DND-41 (cell line): ENCODE results near the gene PEX5L.
"Not testable (repeated sequence)": the region's sequence is repeated elsewhere in the genome, so short reads cannot be mapped to it uniquely, and the experiment has no call there.

Experiments
- ATAC-seq: fragments of 200-7000 bp; cut with Tn5 transposase; 3 replicates; pipeline ENCODE4 v1.9.1; 2021; ENCODE audit warnings: low read depth; ENCODE audit not compliant: insufficient read depth
- DNase-seq: peaks from one replicate; pipeline ENCODE4 v3.0.0-alpha.2; 2020
- H2AFZ ChIP-seq: 2 replicates; pipeline ENCODE4 v1.6.0; 2012; ENCODE audit warnings: low read depth, low read length
- H3K27ac ChIP-seq: 2 replicates; pipeline ENCODE4 v1.5.1; 2012; ENCODE audit warnings: low read length, inconsistent platforms
- H3K27me3 ChIP-seq: fragments of 200-600 bp; sonication (generic); 2 replicates; pipeline ENCODE4 v1.6.0; 2012; ENCODE audit warnings: low read length, mild to moderate bottlenecking, inconsistent platforms; ENCODE audit not compliant: insufficient read depth, poor library complexity
- H3K36me3 ChIP-seq: 2 replicates; pipeline ENCODE4 v1.5.1; 2012; ENCODE audit warnings: low read length, inconsistent platforms; ENCODE audit not compliant: insufficient read depth
- H3K4me1 ChIP-seq: 2 replicates; pipeline ENCODE4 v1.5.1; 2012; ENCODE audit warnings: mild to moderate bottlenecking, low read length; ENCODE audit not compliant: insufficient read depth
- H3K4me2 ChIP-seq: 2 replicates; pipeline ENCODE4 v1.6.0; 2012; ENCODE audit warnings: mild to moderate bottlenecking, moderate library complexity, low read length, inconsistent platforms; ENCODE audit not compliant: insufficient read depth
- H3K4me3 ChIP-seq, 2 experiments: fragments of 200-600 bp in 1 of 2; shearing (Covaris generic) in 1 of 2; 2 replicates each; pipeline ENCODE4 v1.5.1; 2012 to 2016; ENCODE audit warnings: inconsistent platforms in 2 of 2, low read length in 2 of 2, mild to moderate bottlenecking in 2 of 2, low read depth in 1 of 2, moderate library complexity in 1 of 2
- H3K79me2 ChIP-seq: 2 replicates; pipeline ENCODE4 v1.6.0; 2012; ENCODE audit warnings: low read length, inconsistent platforms; ENCODE audit not compliant: insufficient read depth
- H3K9ac ChIP-seq: 2 replicates; pipeline ENCODE4 v1.6.0; 2012; ENCODE audit warnings: low read depth, mild to moderate bottlenecking, inconsistent platforms, low read length, moderate library complexity
- H3K9me3 ChIP-seq: 2 replicates; pipeline ENCODE4 v1.5.1; 2012; ENCODE audit warnings: low read length, moderate library complexity, mild to moderate bottlenecking, inconsistent platforms; ENCODE audit not compliant: insufficient read depth, severe bottlenecking
- H4K20me1 ChIP-seq: 2 replicates; pipeline ENCODE4 v1.6.0; 2012; ENCODE audit warnings: low read length; ENCODE audit not compliant: insufficient read depth
- CTCF ChIP-seq: IDR thresholded peaks from 2 replicates; pipeline ENCODE4 v1.5.1; 2012; ENCODE audit warnings: borderline replicate concordance, low read length, moderate library complexity, mild to moderate bottlenecking; ENCODE audit not compliant: poor library complexity, severe bottlenecking; ENCODE audit errors: extremely low read depth
- EZH2 ChIP-seq: IDR thresholded peaks from 3 replicates; pipeline ENCODE4 v1.6.1; 2012; ENCODE audit warnings: borderline replicate concordance, low read depth, mild to moderate bottlenecking, moderate library complexity, low read length, inconsistent platforms; ENCODE audit not compliant: severe bottlenecking

The PEX5L gene

GRCh38 chr3:180011927-180012326, 24.8 kb downstream of the PEX5L start:
- H3K27me3 ChIP-seq: no peaks in the 10 kb centered on the region
- ATAC-seq (no peak), DNase-seq (no peak)
- no peak overlapping the region for H3K4me3 ChIP-seq
- no peak for TF ChIP-seq EZH2
- no peak for TF ChIP-seq CTCF
- H2AFZ ChIP-seq: no peak overlapping the region
- H3K27ac ChIP-seq: no peak overlapping the region
- H3K79me2 ChIP-seq: peaks cover 76% of the 10 kb centered on the region
- no peaks in the 10 kb centered on the region for H4K20me1 ChIP-seq
- H3K36me3 ChIP-seq: peaks cover 15% of the 10 kb centered on the region
- no peak overlapping the region for H3K9ac ChIP-seq
- peaks cover 11% of the 10 kb centered on the region for H3K4me1 ChIP-seq
- H3K4me2 ChIP-seq: no peak overlapping the region
- H3K9me3 ChIP-seq: peaks cover 20% of the 10 kb centered on the region

GRCh38 chr3:180008318-180008717, 28.4 kb downstream of the PEX5L start:
- H3K4me1 ChIP-seq, DNase-seq, ATAC-seq, H3K27me3 ChIP-seq, H3K9ac ChIP-seq, H3K4me3 ChIP-seq, H4K20me1 ChIP-seq, H2AFZ ChIP-seq, H3K27ac ChIP-seq, H3K4me2 ChIP-seq: not testable (repeated sequence)
- Histone ChIP-seq H3K79me2 (peaks cover 64% of the 10 kb centered on the region), H3K9me3 (peaks cover 20% of the 10 kb centered on the region), H3K36me3 (peaks cover 21% of the 10 kb centered on the region)

GRCh38 chr3:180004542-180004941, 32.2 kb downstream of the PEX5L start:
- Histone ChIP-seq H3K27me3 (no peaks in the 10 kb centered on the region), H3K79me2 (peaks cover 48% of the 10 kb centered on the region), H3K27ac (no peak overlapping the region), H2AFZ (no peak overlapping the region), H3K9me3 (peaks cover 19% of the 10 kb centered on the region), H3K4me2 (no peak overlapping the region), H3K4me1 (peaks cover 8% of the 10 kb centered on the region), H3K4me3 (no peak overlapping the region), H3K36me3 (peaks cover 26% of the 10 kb centered on the region), H3K9ac (no peak overlapping the region), H4K20me1 (no peaks in the 10 kb centered on the region)
- no peak for DNase-seq
- ATAC-seq: peak; percentile 49; the same call in 1 of the 3 replicates
- TF ChIP-seq EZH2 (no peak), CTCF (no peak)

GRCh38 chr3:180002006-180002405, 34.7 kb downstream of the PEX5L start:
- H4K20me1 ChIP-seq: no peaks in the 10 kb centered on the region
- H3K9me3 ChIP-seq: no peaks in the 10 kb centered on the region
- ATAC-seq (no peak), DNase-seq (no peak)
- no peak for TF ChIP-seq EZH2
- no peak for TF ChIP-seq CTCF
- no peak overlapping the region for H3K4me2 ChIP-seq
- H2AFZ ChIP-seq: no peak overlapping the region
- H3K4me3 ChIP-seq: no peak overlapping the region
- no peak overlapping the region for H3K9ac ChIP-seq
- H3K4me1 ChIP-seq: 0 out of 2 replicates have a peak, but pooled peaks cover under 1% of the 10 kb centered on the region
- H3K27me3 ChIP-seq: no peaks in the 10 kb centered on the region
- peaks cover 45% of the 10 kb centered on the region for H3K79me2 ChIP-seq
- H3K27ac ChIP-seq: no peak overlapping the region
- peaks cover 25% of the 10 kb centered on the region; the same call in 1 of the 2 replicates for H3K36me3 ChIP-seq
